Mononuclear cell (primary cell): ENCODE measurements around the gene TFB1M. TPM values are rescaled to one million over a fixed set of nuclear protein-coding genes. Genes with fewer than 3 reads are reported as not detected.
"Not testable (repeated sequence)": the region's sequence is repeated elsewhere in the genome, so short reads cannot be mapped to it uniquely, and the experiment has no call there.

Source experiments
- H3K27me3 ChIP-seq: 2 replicates; pipeline ENCODE4 v1.6.0; 2011; ENCODE audit warnings: low read length, control low read depth; ENCODE audit not compliant: insufficient read depth
- H3K4me1 ChIP-seq: 2 replicates; pipeline ENCODE4 v1.5.1; 2011; ENCODE audit warnings: mild to moderate bottlenecking, low read length, control low read depth; ENCODE audit not compliant: insufficient read depth
- H3K4me3 ChIP-seq: 2 replicates; pipeline ENCODE4 v1.5.1; 2011; ENCODE audit warnings: mild to moderate bottlenecking, low read length, moderate library complexity
- H3K9me3 ChIP-seq: 2 replicates; pipeline ENCODE4 v1.5.1; 2011; ENCODE audit warnings: low read depth, mild to moderate bottlenecking, control low read depth, low read length
- total RNA-seq: library from RNA; depleted of rRNA; stranded (reverse); fragments of >200 nt; gene quantifications from one replicate; pipeline ENCODE4 v1.2.3, GENCODE V29; 2012

Gene TFB1M
- total RNA-seq, 1 donor = 7.3 TPM

- not testable (repeated sequence) for H3K27me3 ChIP-seq, H3K4me3 ChIP-seq, H3K4me1 ChIP-seq, H3K9me3 ChIP-seq
These were observed 46.0 kb downstream of the TFB1M start for GRCh38 chr6:155268088-155268867.

- no peaks in the 10 kb centered on the region for H3K4me1 ChIP-seq
- H3K4me3 ChIP-seq = no peak overlapping the region
- H3K27me3 ChIP-seq = no peaks in the 10 kb centered on the region
- no peaks in the 10 kb centered on the region for H3K9me3 ChIP-seq
These were observed 46.9 kb downstream of the TFB1M start for GRCh38 chr6:155267411-155267810.

- H3K27me3 ChIP-seq = no peaks in the 10 kb centered on the region
- no peaks in the 10 kb centered on the region for H3K9me3 ChIP-seq
- no peak overlapping the region for H3K4me3 ChIP-seq
These were observed 48.3 kb downstream of the TFB1M start for GRCh38 chr6:155265843-155266535.

GRCh38 chr6:155264693-155265320, 49.5 kb downstream of the TFB1M start:
- Histone ChIP-seq H3K27me3 (no peaks in the 10 kb centered on the region), H3K4me1 (no peaks in the 10 kb centered on the region), H3K9me3 (no peaks in the 10 kb centered on the region), H3K4me3 (no peak overlapping the region)

More at GRCh38 chr6:155265843-155266535, 48.3 kb downstream of the TFB1M start:
- H3K4me1 ChIP-seq = no peaks in the 10 kb centered on the region

- Histone ChIP-seq H3K4me1 (no peaks in the 10 kb centered on the region), H3K27me3 (no peaks in the 10 kb centered on the region), H3K9me3 (no peaks in the 10 kb centered on the region), H3K4me3 (no peak within 1 kb of the TSS)
These were observed 50.8 kb downstream of the TFB1M start, which contains the start of gene CLDN20 for GRCh38 chr6:155263373-155264063. Gene CLDN20 (plus strand): TSS chr6:155264013. CDS start chr6:155275720, 11,707 bp downstream.

- Histone ChIP-seq H3K4me3 (no peak overlapping the region), H3K9me3 (no peaks in the 10 kb centered on the region), H3K4me1 (no peaks in the 10 kb centered on the region), H3K27me3 (no peaks in the 10 kb centered on the region)
These were observed 51.6 kb downstream of the TFB1M start for GRCh38 chr6:155262655-155263054.

GRCh38 chr6:155261111-155261900, 53.0 kb downstream of the TFB1M start:
- Histone ChIP-seq H3K4me3 (no peak overlapping the region), H3K9me3 (no peaks in the 10 kb centered on the region)

GRCh38 chr6:155260686-155261085, 53.6 kb downstream of the TFB1M start:
- Histone ChIP-seq H3K4me1 (no peaks in the 10 kb centered on the region), H3K4me3 (no peak overlapping the region), H3K9me3 (no peaks in the 10 kb centered on the region), H3K27me3 (no peaks in the 10 kb centered on the region)

More at GRCh38 chr6:155261111-155261900, 53.0 kb downstream of the TFB1M start:
- H3K27me3 ChIP-seq = no peaks in the 10 kb centered on the region
- H3K4me1 ChIP-seq = no peaks in the 10 kb centered on the region

- Histone ChIP-seq H3K4me3 (no peak overlapping the region), H3K4me1 (no peaks in the 10 kb centered on the region), H3K9me3 (no peaks in the 10 kb centered on the region), H3K27me3 (no peaks in the 10 kb centered on the region)
These were observed 54.4 kb downstream of the TFB1M start for GRCh38 chr6:155259897-155260296.

- H3K9me3 ChIP-seq = no peaks in the 10 kb centered on the region
- H3K4me1 ChIP-seq = no peaks in the 10 kb centered on the region
- no peaks in the 10 kb centered on the region for H3K27me3 ChIP-seq
- H3K4me3 ChIP-seq = no peak overlapping the region
These were observed 55.1 kb downstream of the TFB1M start for GRCh38 chr6:155259204-155259603.

GRCh38 chr6:155257796-155258195, 56.5 kb downstream of the TFB1M start:
- Histone ChIP-seq H3K9me3 (no peaks in the 10 kb centered on the region), H3K4me1 (no peaks in the 10 kb centered on the region), H3K4me3 (no peak overlapping the region), H3K27me3 (no peaks in the 10 kb centered on the region)

- H3K4me1 ChIP-seq = no peaks in the 10 kb centered on the region
- no peak overlapping the region for H3K4me3 ChIP-seq
- no peaks in the 10 kb centered on the region for H3K9me3 ChIP-seq
- no peaks in the 10 kb centered on the region for H3K27me3 ChIP-seq
These were observed 58.0 kb downstream of the TFB1M start for GRCh38 chr6:155256122-155256795.

- H3K27me3 ChIP-seq = no peaks in the 10 kb centered on the region
- H3K4me3 ChIP-seq = no peak overlapping the region
- H3K9me3 ChIP-seq = no peaks in the 10 kb centered on the region
- H3K4me1 ChIP-seq = no peaks in the 10 kb centered on the region
These were observed 60.1 kb downstream of the TFB1M start for GRCh38 chr6:155254139-155254538.

GRCh38 chr6:155253337-155253736, 60.9 kb downstream of the TFB1M start:
- no peaks in the 10 kb centered on the region for H3K9me3 ChIP-seq
- H3K4me3 ChIP-seq = no peak overlapping the region
- no peaks in the 10 kb centered on the region for H3K27me3 ChIP-seq
- no peaks in the 10 kb centered on the region for H3K4me1 ChIP-seq
